ENCODE results near the gene MLLT1.

Gene MLLT1

DNA sequence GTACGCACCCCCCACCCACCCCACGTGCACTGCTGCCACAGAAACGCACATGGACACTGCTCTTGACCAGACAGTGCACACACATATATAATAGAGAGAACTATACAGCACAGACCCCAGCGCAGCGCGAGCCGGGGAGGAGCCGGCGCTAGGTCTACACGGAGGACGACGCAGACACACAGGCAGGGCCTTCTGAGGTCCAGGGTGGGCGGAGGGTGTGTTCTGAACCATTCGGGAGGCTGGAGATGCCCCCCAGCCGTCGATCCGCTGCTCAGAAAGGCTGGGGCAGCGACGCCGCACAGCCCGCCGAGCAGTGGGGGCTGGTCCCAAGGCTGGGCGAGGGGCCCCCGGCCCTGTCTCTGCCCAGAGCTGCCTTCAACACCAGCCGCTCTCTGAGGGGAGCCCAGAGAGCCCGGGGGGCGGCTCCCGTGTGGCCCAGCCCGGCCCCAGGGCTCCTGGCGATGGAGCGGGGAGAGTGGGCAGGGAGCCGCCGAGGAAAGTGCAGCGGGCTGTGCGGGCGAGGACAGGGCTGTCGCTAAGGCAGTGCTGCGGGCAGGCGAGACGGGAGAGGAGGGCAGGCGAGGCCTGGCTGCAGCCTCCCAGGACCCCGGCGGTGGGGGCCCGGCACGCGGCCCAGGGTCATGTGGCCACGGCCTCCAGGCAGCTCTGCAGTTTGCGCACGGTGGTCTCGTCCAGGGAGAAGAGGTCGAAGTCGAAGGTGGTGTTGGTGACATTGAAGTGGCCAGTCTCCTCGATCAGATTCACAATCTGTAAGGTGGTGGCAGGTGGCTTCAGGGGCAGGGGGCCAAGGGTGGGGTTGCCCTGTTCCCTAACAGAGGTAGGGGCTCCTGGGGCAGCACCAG, 67.1 kb downstream of the MLLT1 start:
- TF ChIP-seq, protein P1, sequence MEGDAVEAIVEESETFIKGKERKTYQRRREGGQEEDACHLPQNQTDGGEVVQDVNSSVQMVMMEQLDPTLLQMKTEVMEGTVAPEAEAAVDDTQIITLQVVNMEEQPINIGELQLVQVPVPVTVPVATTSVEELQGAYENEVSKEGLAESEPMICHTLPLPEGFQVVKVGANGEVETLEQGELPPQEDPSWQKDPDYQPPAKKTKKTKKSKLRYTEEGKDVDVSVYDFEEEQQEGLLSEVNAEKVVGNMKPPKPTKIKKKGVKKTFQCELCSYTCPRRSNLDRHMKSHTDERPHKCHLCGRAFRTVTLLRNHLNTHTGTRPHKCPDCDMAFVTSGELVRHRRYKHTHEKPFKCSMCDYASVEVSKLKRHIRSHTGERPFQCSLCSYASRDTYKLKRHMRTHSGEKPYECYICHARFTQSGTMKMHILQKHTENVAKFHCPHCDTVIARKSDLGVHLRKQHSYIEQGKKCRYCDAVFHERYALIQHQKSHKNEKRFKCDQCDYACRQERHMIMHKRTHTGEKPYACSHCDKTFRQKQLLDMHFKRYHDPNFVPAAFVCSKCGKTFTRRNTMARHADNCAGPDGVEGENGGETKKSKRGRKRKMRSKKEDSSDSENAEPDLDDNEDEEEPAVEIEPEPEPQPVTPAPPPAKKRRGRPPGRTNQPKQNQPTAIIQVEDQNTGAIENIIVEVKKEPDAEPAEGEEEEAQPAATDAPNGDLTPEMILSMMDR (IDR thresholded peaks at IDR 0.05; ENCODE audit: borderline replicate concordance, insufficient read depth, low read depth, low read length): no peak

DNA sequence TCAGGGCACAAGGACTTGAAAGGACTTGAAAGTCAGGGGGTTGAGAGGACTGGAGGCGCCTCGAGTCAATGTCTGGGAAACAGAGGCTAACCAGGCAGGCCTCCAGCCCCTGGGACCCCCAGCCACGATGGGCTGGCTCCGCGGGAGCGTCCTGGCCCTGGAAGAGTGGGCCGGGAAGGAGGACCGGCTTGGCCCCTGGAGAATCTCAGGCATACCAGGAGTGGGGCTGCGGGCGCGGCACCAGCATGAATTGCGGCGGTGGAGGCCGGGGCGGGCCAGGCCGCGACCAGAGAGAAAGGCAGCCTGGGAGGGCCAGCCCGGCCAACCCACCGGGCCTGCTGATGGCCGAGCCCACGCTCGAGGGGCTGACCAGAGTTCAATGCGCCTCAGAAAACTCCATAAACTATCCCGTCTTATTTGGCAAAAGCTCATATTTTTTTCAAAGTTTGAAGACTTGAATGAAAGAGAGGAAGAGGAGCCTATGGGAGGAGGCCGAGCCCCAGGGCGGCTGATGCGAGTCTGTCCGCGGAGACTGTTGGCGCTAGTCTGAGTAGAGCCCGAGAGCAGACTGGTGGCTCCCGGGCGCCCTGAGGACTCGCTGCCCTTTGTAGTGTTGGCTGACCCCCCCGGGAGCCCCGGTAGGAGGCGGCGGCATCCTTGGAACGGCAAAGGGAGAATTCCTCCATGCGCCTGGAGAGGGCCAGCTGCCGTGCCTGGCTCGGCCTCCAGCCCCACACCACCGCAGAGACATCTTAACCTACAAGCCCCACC, 68.0 kb downstream of the MLLT1 start:
- H3K4me3 ChIP-seq (ENCODE audit: low read depth, low read length): no peak overlapping the region
- TF ChIP-seq, protein P1 (IDR thresholded peaks at IDR 0.05; ENCODE audit: borderline replicate concordance, insufficient read depth, low read depth, low read length): no peak

More for the DNA sequence above, 67.1 kb downstream of the MLLT1 start:
- no peak overlapping the region for H3K4me3 ChIP-seq (ENCODE audit: low read depth, low read length)

DNA sequence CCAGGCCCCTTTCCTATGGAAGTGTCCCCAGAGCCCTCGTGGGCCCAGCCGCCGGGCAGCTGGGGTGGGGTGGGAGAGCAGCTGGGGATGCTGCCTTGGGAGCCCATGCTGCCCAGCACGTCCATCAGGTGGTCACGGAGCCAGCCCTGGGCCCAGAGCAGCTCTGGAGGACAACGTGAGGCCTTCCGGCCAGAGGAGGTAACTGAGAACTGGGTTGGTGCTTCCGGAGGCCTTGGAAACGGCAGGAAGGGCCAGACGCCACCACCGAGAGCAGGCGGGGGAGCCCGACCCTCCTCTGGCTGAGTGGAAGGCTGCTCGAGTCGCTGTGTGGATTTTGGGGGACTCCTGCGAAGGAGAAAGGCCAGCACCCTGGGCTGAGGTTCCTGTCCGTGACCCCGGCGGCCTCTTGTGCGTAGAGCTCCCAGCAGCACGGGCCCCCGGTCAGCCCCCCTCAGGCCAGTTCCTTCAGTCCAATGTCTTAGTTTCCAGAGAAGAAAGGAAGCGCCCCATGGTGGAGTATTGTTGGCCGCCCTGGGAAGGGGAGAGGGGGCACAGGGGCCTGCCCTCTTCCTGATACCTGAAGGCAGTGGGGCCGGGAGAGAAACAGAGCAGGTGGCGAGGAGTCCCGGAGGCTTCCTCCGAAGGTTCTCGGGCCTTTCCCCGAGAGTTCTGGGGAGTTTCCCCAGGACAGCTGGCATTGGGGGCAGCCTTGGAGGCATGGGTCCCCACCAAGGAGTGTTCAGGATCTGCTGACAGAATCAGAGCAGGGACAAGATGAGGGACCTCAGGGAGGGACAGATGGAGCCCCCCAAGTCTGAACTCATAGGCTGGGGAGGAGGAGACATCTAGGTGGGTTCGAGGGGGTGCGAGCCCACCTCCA, 68.8 kb downstream of the MLLT1 start:
- TF ChIP-seq, protein P1 (IDR thresholded peaks at IDR 0.05; ENCODE audit: borderline replicate concordance, insufficient read depth, low read depth, low read length): no peak
- H3K4me3 ChIP-seq (ENCODE audit: low read depth, low read length): no peak overlapping the region

DNA sequence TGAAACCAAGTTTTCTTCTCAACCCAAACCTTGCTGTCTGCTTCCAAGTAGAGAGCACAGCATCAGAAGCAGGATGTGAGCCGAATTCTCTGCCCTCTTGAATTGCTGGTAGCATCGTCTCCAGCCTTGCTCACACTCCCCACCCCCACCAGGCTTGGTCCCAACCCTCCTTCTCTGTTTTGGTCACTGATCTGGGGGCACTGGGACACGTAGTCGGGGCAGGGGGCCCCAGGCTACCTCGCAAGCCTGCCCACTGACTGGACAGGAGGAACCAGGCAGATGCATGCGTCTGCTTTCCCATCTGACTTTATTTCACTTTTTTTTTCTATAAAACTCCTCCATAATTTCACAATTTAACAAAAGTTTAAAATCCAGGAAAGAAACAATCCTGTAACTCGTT, 69.7 kb downstream of the MLLT1 start:
- TF ChIP-seq, protein P1 (IDR thresholded peaks at IDR 0.05; ENCODE audit: borderline replicate concordance, insufficient read depth, low read depth, low read length): no peak
- H3K4me3 ChIP-seq (ENCODE audit: low read depth, low read length): no peak overlapping the region

DNA sequence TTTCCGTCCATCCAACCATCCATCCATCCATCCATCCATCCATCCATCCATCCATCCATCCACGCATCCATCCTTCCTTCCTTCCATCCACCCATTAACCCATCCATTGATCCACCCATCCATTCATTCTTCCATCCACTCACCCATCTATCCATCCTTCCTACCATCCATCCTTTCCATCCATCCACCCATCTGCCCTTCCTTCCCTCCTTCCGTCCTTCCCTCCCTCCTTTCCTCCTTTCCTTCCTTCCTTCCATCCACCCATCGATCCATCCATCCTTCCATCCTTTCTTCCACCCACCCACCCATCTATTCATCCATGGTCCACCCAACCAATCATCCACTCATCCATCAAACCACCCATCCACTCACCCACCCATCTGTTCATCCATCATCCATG, 70.1 kb downstream of the MLLT1 start:
- no peak overlapping the region for H3K4me3 ChIP-seq (ENCODE audit: low read depth, low read length)
- TF ChIP-seq, protein P1 (IDR thresholded peaks at IDR 0.05; ENCODE audit: borderline replicate concordance, insufficient read depth, low read depth, low read length): no peak

DNA sequence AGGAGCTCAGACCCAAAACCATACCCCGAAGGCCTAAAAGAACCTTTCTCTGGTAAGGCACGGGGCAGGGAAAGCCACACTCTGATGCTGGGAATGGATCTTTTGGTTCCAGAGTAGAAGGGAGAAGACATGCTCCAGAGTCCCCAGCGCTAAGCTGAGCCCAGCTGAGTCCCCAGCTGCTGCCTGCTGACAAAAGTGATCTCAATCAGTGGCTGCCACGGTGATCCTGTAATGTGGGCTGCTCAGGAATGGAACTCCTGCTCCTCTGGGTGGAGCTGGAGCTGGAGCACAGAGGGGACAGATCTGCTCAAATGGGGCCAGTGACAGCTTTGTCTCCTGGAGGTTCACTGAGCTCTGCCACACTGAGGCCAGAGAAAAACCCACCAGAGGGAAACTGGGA, 70.5 kb downstream of the MLLT1 start:
- TF ChIP-seq, protein P1 (IDR thresholded peaks at IDR 0.05; ENCODE audit: borderline replicate concordance, insufficient read depth, low read depth, low read length): no peak
- H3K4me3 ChIP-seq (ENCODE audit: low read depth, low read length): no peak overlapping the region
